ENCODE results near the gene BIRC7.

DNA sequence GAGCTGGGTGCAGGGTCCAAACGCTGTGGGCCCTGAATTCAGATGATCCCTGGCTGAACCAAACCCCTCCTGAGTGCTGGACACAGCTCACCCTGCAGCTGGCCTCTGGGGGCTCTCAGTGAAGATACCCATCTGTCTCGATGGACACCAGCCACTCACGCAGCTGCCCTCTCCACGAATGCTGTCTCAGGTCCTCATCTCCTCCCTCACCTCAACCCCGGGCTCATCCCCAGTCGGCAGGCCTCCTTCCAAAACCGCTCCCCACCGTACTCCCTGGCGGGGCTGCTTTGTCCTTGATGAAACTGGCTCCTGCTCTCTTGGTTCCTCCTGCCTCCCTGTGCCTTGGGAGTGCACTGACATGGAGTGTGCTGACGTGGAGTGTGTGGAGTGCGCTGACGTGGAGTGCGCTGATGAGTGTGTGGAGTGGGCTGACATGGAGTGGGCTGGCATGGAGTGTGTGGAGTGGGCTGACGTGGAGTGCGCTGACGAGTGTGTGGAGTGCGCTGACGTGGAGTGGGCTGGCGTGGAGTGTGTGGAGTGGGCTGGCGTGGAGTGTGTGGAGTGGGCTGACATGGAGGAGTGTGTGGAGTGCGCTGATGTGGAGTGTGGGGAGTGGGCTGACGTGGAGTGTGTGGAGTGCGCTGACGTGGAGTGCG is 15.7 kb upstream of the BIRC7 start:
- TF ChIP-seq, protein P1, sequence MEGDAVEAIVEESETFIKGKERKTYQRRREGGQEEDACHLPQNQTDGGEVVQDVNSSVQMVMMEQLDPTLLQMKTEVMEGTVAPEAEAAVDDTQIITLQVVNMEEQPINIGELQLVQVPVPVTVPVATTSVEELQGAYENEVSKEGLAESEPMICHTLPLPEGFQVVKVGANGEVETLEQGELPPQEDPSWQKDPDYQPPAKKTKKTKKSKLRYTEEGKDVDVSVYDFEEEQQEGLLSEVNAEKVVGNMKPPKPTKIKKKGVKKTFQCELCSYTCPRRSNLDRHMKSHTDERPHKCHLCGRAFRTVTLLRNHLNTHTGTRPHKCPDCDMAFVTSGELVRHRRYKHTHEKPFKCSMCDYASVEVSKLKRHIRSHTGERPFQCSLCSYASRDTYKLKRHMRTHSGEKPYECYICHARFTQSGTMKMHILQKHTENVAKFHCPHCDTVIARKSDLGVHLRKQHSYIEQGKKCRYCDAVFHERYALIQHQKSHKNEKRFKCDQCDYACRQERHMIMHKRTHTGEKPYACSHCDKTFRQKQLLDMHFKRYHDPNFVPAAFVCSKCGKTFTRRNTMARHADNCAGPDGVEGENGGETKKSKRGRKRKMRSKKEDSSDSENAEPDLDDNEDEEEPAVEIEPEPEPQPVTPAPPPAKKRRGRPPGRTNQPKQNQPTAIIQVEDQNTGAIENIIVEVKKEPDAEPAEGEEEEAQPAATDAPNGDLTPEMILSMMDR (conservative IDR thresholded peaks at IDR 0.05; ENCODE audit: low read length), result no peak
- TF ChIP-seq EZH2phosphoT487 (IDR thresholded peaks at IDR 0.05; ENCODE audit: borderline replicate concordance, low read depth, low read length), result no peak

Measured in OCI-LY7 (cell line).